ENCODE data around the gene S100A5. TPM values are rescaled to one million over a fixed set of nuclear protein-coding genes. Genes with fewer than 3 reads are reported as not detected.

The S100A5 gene
- total RNA-seq, 1 donor from 2014 or later, result 0.39 TPM

- no peaks in the 10 kb centered on the region for H3K36me3 ChIP-seq (ENCODE audit: insufficient read depth, low read length)
- no peaks in the 10 kb centered on the region for H3K36me3 Mint-ChIP-seq (ENCODE audit: low read depth, unreplicated experiment)
- peaks cover 5% of the 10 kb centered on the region for H3K9me3 Mint-ChIP-seq (ENCODE audit: unreplicated experiment)
- H3K9ac ChIP-seq (ENCODE audit: low read length), result no peak overlapping the region
- H3K27ac ChIP-seq (ENCODE audit: low read depth, low read length), result no peak overlapping the region
- no peaks in the 10 kb centered on the region for H3K9me3 ChIP-seq (ENCODE audit: insufficient read depth, low read depth, low read length)
- no peaks in the 10 kb centered on the region for H4K20me1 ChIP-seq (ENCODE audit: insufficient read depth, low read length)
- no peak overlapping the region for H3K4me3 ChIP-seq (ENCODE audit: insufficient read depth, low read depth, low read length)
- no peaks in the 10 kb centered on the region for H3K79me2 ChIP-seq (ENCODE audit: insufficient read depth, low read length)
- no peak for DNase-seq (ENCODE audit: low read depth)
- peaks cover 3% of the 10 kb centered on the region for H3K4me1 ChIP-seq (ENCODE audit: insufficient read depth, low read length)
- H3K27me3 Mint-ChIP-seq (ENCODE audit: low read depth, unreplicated experiment), result no peaks in the 10 kb centered on the region
- H2AFZ ChIP-seq (ENCODE audit: low read depth, low read length), result no peak overlapping the region
- peaks cover 12% of the 10 kb centered on the region for H3K4me1 Mint-ChIP-seq (ENCODE audit: low read depth, unreplicated experiment)
- H3K4me2 ChIP-seq (ENCODE audit: low read length), result no peak overlapping the region
- TF ChIP-seq CTCF (IDR thresholded peaks at IDR 0.05; ENCODE audit: insufficient read depth, low read depth, low read length), result no peak
- no peaks in the 10 kb centered on the region for H3K27me3 ChIP-seq (ENCODE audit: insufficient read depth, low read length)
- no peak overlapping the region for H3K27ac Mint-ChIP-seq (ENCODE audit: unreplicated experiment)
- H3K4me3 Mint-ChIP-seq (ENCODE audit: unreplicated experiment), result no peak overlapping the region
- FAIRE-seq, result no peak
Observed at GRCh38 chr1:153557877-153558276, 17.1 kb upstream of the S100A5 start.

- Mint-ChIP-seq H3K4me1 (ENCODE audit: low read depth, unreplicated experiment) (peaks cover 12% of the 10 kb centered on the region), H3K36me3 (ENCODE audit: low read depth, unreplicated experiment) (no peaks in the 10 kb centered on the region), H3K9me3 (ENCODE audit: unreplicated experiment) (peaks cover 5% of the 10 kb centered on the region), H3K4me3 (ENCODE audit: unreplicated experiment) (no peak overlapping the region), H3K27me3 (ENCODE audit: low read depth, unreplicated experiment) (no peaks in the 10 kb centered on the region), H3K27ac (ENCODE audit: unreplicated experiment) (peak overlapping the region; percentile 8)
- H3K4me2 ChIP-seq (ENCODE audit: low read length), result no peak overlapping the region
- TF ChIP-seq EZH2 (IDR thresholded peaks at IDR 0.05; ENCODE audit: insufficient read depth, low read length) (no peak), CTCF (IDR thresholded peaks at IDR 0.05; ENCODE audit: insufficient read depth, low read depth, low read length) (no peak)
- no peaks in the 10 kb centered on the region for H4K20me1 ChIP-seq (ENCODE audit: insufficient read depth, low read length)
- no peaks in the 10 kb centered on the region for H3K9me3 ChIP-seq (ENCODE audit: insufficient read depth, low read depth, low read length)
- H3K79me2 ChIP-seq (ENCODE audit: insufficient read depth, low read length), result no peaks in the 10 kb centered on the region
- no peak overlapping the region for H2AFZ ChIP-seq (ENCODE audit: low read depth, low read length)
- no peak for FAIRE-seq
- H3K27me3 ChIP-seq (ENCODE audit: insufficient read depth, low read length), result no peaks in the 10 kb centered on the region
- H3K4me1 ChIP-seq (ENCODE audit: insufficient read depth, low read length), result peaks cover 3% of the 10 kb centered on the region
- no peak overlapping the region for H3K4me3 ChIP-seq (ENCODE audit: insufficient read depth, low read depth, low read length)
- no peaks in the 10 kb centered on the region for H3K36me3 ChIP-seq (ENCODE audit: insufficient read depth, low read length)
- no peak for DNase-seq (ENCODE audit: low read depth)
- no peak overlapping the region for H3K9ac ChIP-seq (ENCODE audit: low read length)
- H3K27ac ChIP-seq (ENCODE audit: low read depth, low read length), result no peak overlapping the region
Observed at GRCh38 chr1:153556348-153556747, 15.6 kb upstream of the S100A5 start.

GRCh38 chr1:153553830-153554541, 13.3 kb upstream of the S100A5 start:
- H3K4me1 ChIP-seq (ENCODE audit: insufficient read depth, low read length), result peaks cover 13% of the 10 kb centered on the region
- H3K4me3 Mint-ChIP-seq (ENCODE audit: unreplicated experiment), result no peak overlapping the region

More at GRCh38 chr1:153553830-153554541, 13.3 kb upstream of the S100A5 start:
- Mint-ChIP-seq H3K27ac (ENCODE audit: unreplicated experiment) (peak overlapping the region; percentile 24), H3K27me3 (ENCODE audit: low read depth, unreplicated experiment) (no peaks in the 10 kb centered on the region), H3K36me3 (ENCODE audit: low read depth, unreplicated experiment) (no peaks in the 10 kb centered on the region), H3K4me1 (ENCODE audit: low read depth, unreplicated experiment) (peaks cover 28% of the 10 kb centered on the region), H3K9me3 (ENCODE audit: unreplicated experiment) (peaks cover 5% of the 10 kb centered on the region)
- TF ChIP-seq CTCF (IDR thresholded peaks at IDR 0.05; ENCODE audit: insufficient read depth, low read depth, low read length), result no peak
- Histone ChIP-seq H3K4me2 (ENCODE audit: low read length) (no peak overlapping the region), H3K9ac (ENCODE audit: low read length) (no peak overlapping the region), H3K36me3 (ENCODE audit: insufficient read depth, low read length) (no peaks in the 10 kb centered on the region), H3K79me2 (ENCODE audit: insufficient read depth, low read length) (no peaks in the 10 kb centered on the region), H3K9me3 (ENCODE audit: insufficient read depth, low read depth, low read length) (no peaks in the 10 kb centered on the region), H3K4me3 (ENCODE audit: insufficient read depth, low read depth, low read length) (no peak overlapping the region), H3K27me3 (ENCODE audit: insufficient read depth, low read length) (no peaks in the 10 kb centered on the region), H4K20me1 (ENCODE audit: insufficient read depth, low read length) (no peaks in the 10 kb centered on the region), H2AFZ (ENCODE audit: low read depth, low read length) (no peak overlapping the region), H3K27ac (ENCODE audit: low read depth, low read length) (no peak overlapping the region)
- FAIRE-seq, result no peak
- DNase-seq (ENCODE audit: low read depth), result no peak
